Measurements from ENCODE around the gene RAMP1.
"Not testable (repeated sequence)": the region's sequence is repeated elsewhere in the genome, so short reads cannot be mapped to it uniquely, and the experiment has no call there.

Gene RAMP1

DNA sequence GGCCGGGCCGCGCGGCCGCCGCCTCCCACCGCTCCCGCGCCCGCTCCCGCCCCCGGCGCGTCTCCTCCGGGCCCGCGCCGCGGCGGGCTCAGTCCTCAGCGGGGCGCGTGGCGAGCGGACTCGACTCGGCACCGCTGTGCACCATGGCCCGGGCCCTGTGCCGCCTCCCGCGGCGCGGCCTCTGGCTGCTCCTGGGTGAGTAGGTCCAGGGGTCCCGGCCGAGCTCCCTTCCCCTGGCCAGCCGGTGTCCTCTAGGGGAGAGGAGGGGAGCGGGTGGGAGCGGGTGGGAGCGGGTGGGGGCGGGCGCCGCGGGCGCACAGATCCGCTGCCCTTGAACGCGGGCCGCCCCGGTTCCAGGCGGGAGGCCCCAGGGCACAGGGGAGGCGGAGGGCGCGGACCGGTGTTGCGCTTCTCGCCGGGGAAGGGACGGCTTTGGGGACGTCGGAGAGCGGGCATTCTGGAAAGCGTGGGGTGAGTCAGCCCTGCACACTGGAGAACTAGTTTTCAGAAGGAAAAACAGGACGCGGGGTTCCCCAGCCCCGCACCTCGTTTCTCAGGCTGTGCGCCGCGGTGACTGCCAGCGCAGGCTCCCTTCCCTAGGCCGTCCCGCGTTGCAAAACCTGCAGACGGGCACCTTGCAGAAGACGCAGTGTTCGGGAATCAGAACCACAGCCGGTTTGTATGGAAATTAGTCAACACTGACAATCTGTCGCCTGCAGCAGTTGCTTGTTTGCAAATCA lies at the start of gene RAMP1:
TSS of gene RAMP1 (plus strand) at position 91 of the 740 bp plus-strand sequence. CDS start at position 144, 53 bp downstream.
- DNase-seq: no peak

GRCh38 chr2:237815637-237816036 lies 43.8 kb upstream of the RAMP1 start:
- DNase-seq: no peak

DNA sequence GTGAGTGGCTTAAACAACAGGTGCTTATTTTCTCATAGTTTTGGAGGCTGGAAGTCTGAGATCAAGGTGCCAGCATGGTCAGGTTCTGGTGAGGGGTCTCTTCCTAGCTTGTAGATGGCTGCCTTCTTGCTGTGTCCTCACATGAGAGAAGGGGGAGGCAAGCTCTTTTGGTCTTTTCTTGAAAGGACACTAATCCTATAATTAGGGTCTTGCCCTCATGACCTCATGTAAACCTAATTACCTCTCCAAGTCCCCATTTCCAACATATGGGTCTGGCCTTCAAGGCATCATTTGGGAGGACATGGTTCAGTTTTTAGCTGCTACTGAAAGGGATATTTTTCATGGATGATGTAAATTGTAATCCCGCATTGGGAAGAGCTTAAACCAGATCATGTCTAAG lies 42.9 kb upstream of the RAMP1 start:
- DNase-seq: no peak

DNA sequence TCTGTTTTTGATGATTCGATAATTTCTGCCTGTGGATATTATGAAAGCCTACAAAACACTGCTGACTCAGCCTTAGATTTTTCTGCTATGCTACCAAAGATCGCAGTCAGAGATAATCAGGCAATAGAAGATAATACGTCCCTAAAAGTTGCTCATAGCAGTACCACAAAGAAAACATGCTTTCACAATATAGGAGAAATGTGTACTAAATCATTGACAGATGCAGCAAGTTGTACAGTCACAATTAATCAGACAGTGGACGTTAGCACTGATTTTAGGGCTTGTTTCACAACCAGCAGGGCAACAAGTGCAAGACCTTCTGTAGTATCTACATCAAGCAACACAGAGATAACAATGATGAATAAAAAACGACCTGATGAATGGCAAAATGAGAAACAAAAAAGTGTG lies 41.4 kb upstream of the RAMP1 start:
- DNase-seq: no peak

DNA sequence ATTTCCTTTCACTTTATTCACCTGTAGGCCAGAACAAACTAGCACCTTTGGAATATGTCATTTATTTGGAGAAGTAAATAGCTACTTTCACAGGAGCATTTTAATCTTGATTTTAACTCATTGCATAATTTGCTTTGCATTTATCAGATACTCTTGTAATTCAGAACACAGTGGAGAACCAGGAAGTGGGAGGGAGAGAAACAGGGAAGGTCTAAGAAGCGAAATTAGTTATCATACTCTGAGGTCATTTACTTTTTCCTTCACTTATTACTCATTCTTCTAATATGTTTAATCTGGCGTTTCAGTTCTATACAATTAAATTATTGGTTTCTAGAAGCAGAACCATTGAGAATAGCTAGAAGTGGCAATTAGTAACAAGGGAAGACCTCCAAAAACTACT lies 40.2 kb upstream of the RAMP1 start:
- no peak for DNase-seq

GRCh38 chr2:237820421-237820820 lies 39.0 kb upstream of the RAMP1 start:
- DNase-seq: no peak

GRCh38 chr2:237823544-237823943 lies 35.9 kb upstream of the RAMP1 start:
- no peak for DNase-seq

DNA sequence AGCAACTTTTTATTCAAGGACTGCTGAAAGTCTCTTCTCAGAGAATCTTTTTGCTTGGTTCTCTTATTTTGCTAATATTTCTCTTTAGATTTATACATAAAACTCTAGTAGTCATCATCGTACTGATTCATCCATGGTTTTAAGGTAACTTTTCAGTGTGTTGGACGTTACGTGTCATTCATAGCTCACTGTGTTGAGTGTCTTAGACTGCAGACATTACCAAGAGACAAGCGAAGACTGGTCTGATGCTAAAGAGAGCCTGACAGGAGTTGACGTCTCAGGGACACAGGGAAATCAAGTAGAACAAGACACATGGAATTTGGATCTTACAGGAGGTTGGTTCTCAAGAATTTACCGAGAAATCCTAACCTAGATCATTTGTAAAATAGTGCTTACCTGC lies 35.3 kb upstream of the RAMP1 start:
- no peak for DNase-seq

GRCh38 chr2:237827421-237827987 lies 31.9 kb upstream of the RAMP1 start:
- DNase-seq: no peak

DNA sequence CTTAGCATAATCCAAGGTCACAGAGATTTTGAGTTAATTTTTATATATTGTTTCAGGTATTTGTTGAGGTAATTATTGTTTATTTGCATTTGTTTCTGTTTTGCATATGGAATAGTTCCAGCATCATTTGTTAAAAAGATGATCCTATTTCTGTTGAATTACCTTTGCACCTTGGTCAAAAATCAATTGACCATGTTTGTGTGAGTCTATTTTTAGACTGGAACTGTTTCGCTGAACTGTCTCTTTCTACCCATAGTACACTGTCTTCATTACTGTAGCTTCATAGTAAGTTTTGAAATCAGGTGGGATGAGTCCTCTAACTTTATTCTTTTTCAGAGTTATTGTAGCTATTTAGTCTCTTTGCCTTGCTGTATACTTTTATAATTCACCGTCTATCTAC lies 28.9 kb upstream of the RAMP1 start:
- DNase-seq: no peak

DNA sequence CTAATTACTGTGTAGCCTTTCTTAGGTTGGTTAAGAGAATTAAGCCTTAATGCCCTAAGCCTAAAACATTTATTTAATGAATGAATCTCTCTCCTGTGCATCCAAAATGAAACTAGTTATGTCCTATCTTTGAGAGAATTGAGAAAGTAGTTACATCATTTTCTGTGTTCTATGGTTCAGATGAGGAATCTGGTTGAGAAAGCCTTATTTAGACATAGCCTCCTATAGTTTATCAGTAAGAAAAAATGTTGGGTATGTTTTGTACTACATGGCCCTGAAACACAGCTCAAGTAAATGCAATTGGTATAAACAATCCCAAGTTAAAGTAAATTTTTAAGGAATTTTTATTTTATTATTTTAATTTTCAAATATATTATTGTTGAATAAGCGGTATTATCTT lies 25.9 kb upstream of the RAMP1 start:
- no peak for DNase-seq

GRCh38 chr2:237835372-237835771 lies 24.1 kb upstream of the RAMP1 start:
- no peak for DNase-seq

DNA sequence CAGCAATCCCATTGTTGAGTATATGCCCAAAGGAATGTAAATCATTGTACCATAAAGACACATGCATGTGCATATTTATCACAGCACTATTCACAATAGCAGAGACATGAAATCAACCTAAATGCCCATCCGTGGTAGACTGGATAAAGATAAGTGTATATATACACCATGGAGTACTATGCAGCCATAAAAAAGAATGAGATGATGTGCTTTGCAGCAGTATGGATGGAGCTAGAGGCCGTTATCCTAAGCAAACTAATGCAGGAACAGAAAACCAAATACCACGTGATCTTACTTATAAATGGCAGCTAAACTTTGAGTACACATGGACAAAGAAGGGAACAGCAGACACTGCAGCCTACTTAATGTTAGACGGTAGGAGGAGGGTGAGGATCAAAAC lies 18.4 kb upstream of the RAMP1 start:
- no peak for DNase-seq

DNA sequence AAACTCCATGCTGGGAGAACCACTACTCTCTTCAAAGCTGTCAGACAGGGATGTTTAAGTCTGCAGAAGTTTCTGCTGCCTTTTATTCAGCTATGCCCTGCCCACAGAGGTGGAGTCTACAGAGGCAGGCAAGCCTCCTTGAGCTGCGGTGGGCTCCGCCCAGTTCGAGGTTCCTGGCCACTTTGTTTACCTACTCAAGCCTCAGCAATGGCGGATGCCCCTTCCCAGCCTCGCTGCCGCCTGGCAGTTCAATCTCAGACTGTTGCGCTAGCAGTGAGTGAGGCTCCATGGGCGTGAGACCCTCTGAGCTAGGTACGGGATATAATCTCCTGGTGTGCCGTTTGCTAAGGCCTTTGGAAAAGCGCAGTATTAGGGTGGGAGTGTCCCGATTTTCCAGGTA lies 10.5 kb upstream of the RAMP1 start:
- not testable (repeated sequence) for DNase-seq

- no peak for DNase-seq
These were observed 5.1 kb upstream of the RAMP1 start for GRCh38 chr2:237854295-237854694.

- no peak for DNase-seq
These were observed 1.6 kb upstream of the RAMP1 start for GRCh38 chr2:237857791-237858190.

- peak; percentile 65 for DNase-seq
These were observed 935 bp upstream of the RAMP1 start for GRCh38 chr2:237858294-237859081.

DNA sequence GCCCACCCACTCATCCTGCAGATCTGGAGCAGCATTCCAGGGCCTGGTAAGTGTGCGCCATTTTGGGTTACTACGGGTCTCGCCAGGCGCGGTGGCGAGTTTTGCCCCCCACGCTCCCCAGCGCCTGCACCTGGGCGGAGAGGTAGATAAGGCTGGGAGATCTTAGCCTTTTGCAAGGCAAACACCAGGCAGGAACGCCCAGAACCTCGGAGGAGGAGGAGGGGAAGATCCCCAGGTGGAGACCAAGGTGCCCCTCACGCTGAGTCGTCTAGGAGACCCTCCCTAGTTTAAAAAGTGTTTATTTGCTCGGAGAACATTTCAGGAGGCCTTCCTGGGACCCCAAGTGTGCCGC lies 365 bp upstream of the RAMP1 start:
- no peak for DNase-seq

GRCh38 chr2:237860273-237860935 lies 981 bp downstream of the RAMP1 start:
- DNase-seq: no peak

DNA sequence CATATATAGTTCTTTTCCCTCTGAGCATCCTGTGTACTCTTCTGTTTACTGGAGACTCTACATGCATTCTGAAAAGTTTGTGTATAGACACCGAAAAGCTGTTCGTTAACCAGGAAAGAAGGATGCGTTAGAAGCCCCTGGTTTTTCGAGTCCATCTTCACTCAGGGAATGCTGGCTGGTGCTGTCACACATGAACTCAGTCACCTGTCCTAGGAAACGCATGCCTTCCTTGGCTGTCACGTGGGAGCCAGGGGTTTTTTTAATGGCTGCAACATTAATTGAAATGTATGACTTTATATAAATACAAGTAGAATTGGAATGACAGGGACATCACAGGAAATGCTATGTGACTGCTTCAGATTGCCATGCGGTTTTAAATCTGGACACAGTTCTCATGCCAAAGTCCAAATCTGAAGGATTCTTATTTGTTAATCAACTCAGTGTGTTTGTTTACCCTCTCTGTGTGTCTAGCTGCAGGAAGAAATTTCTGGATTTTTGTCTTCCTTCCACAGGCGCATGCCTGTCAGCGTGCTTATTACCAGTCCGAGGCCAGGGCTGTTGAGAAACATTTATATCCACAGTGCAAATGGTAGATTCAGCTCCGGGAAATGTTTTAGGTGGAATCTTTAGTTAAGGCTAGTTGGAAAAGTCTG lies 2.6 kb downstream of the RAMP1 start:
- no peak for DNase-seq

DNA sequence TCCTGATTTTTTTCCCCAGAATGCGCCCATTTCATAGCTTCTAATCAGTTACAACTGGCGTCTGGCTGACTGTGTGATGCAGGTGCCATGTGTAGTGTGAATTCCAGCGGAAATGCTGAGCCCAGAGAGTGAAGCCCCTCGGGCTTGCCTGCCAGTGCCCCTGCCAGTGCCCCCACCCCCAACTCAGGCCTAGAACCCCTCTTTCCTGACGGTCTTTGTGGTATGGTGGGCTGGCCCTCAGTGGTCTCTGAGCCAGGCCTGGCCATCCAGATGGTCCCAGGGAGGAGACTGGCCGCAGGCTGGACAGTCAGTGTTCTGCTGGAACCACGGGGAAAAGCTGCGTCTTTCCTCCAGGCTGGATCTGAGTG lies 3.1 kb downstream of the RAMP1 start:
- DNase-seq: no peak

GRCh38 chr2:237863102-237863511 lies 3.7 kb downstream of the RAMP1 start:
- DNase-seq: no peak

All from DMS153 (cell line).